Peyer's patch (tissue), 4 donors: ENCODE data around the gene DCK.

Experiments
- CTCF ChIP-seq, 6 experiments: fragments of 450-650 bp in 4 of 6; fragments of 200-600 bp in 2 of 6; sonication (generic) in 1 of 6; IDR thresholded peaks; one replicate each; pipeline ENCODE4 v1.5.1; 2017 to 2019; ENCODE audit warnings: antibody characterized with exemption in 6 of 6, mild to moderate bottlenecking in 3 of 6, moderate library complexity in 1 of 6
- POLR2A ChIP-seq, 2 donors: fragments of 450-650 bp; IDR thresholded peaks; one replicate each; pipeline ENCODE4 v1.5.1; 2017; ENCODE audit warnings: antibody characterized with exemption in 2 of 2, mild to moderate bottlenecking in 2 of 2, moderate library complexity in 2 of 2

- TF ChIP-seq CTCF (IDR thresholded peaks at IDR 0.05) (no peak), POLR2A (IDR thresholded peaks at IDR 0.05) (no peak)
These were observed 12.9 kb downstream of the DCK start for GRCh38 chr4:71006203-71006907.
